ENCODE measurements around the gene PHGDH.
"Not testable (repeated sequence)": the region's sequence is repeated elsewhere in the genome, so short reads cannot be mapped to it uniquely, and the experiment has no call there.

PHGDH gene

DNA sequence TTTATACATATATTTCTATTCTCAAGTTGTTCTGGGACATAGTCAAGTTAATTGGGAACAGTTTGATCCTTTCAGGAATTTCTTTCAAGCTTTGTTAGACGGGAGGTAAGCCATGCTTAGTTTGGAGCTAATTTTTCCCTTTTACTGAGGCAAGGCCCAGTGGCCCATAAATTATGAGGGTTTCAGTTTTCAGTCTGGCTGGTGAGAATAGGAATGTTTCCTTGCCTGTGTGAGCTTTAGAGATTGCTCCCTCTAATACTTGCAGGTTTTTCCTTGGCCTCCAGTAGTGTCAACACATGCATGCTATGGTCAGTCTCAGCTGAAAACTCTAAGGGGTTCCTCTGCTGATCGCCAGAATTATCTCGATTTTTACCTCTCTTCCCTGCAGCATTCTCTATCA lies 14.1 kb upstream of the PHGDH start:
- DNase-seq (ENCODE audit: low read depth in 2 of 2, low spot score in 1 of 2) = no peak

DNA sequence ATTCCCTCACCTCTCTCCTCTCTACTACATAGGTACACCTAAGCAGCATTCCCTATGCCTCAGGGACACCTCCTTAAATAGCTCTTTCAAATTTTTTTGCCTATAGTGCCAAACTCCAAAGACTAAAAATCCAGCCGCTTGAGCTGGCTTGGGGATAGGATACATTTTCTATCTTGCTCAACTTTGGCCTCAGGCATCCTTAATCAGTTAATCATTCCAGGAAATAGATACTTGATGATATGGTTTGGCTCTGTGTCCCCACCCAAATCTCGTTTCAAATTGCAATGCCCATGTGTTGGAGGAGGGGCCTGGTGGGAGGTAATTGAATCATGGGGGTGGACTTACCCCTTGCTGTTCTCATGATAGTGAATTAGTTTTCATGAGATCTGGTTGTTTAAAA lies 11.4 kb upstream of the PHGDH start:
- DNase-seq (ENCODE audit: low read depth in 2 of 2, low spot score in 1 of 2) = no peak

DNA sequence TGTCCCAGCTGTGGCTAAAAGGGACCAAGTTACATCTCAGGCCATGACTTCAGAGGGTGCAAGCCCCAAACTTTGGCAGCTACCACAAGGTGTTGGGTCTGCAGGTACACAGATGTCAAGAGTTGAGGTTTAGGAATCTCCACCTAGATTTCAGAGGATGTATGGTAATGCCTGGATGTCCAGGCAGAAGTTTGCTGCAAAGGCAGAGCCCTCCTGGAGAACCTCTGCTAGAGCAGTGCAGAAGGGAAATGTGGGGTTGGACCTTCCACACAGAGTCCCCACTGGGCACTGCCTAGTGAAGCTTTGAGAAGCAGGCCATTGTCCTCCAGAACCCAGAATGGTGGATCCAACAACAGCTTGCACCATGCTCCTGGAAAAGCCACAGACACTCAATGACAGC lies 10.1 kb upstream of the PHGDH start:
- no peak for DNase-seq (ENCODE audit: low read depth in 2 of 2, low spot score in 1 of 2)

GRCh38 chr1:119702384-119702783 lies 9.3 kb upstream of the PHGDH start:
- no peak for DNase-seq (ENCODE audit: low read depth in 2 of 2, low spot score in 1 of 2)

GRCh38 chr1:119703666-119704450 lies 7.9 kb upstream of the PHGDH start:
- DNase-seq (ENCODE audit: low read depth in 2 of 2, low spot score in 1 of 2) = no peak

- DNase-seq (ENCODE audit: low read depth in 2 of 2, low spot score in 1 of 2) = not testable (repeated sequence)
These were observed 5.1 kb upstream of the PHGDH start for GRCh38 chr1:119706599-119706998.

DNA sequence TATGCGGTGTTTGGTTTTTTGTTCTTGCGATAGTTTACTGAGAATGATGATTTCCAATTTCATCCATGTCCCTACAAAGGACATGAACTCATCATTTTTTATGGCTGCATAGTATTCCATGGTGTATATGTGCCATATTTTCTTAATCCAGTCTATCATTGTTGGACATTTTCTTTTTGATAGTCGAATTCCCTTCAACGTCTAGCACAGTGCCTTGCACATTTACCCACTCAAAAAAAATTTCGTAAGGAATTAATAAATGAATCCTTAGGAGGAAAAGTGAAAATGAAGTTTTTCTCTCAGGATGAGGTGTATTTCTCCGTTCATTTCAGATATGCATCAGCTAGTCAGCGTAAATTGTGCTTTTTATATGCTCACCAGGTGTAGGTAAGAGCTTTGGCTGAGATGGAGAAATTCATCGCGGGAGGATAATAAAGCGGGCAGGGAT lies 354 bp upstream of the PHGDH start:
- DNase-seq (ENCODE audit: low read depth in 2 of 2, low spot score in 1 of 2) = not testable (repeated sequence)

- peak in 1 of 2 donors; percentile 30 for DNase-seq (ENCODE audit: low read depth in 2 of 2, low spot score in 1 of 2)
These were observed 756 bp downstream of the PHGDH start for GRCh38 chr1:119712342-119713038.

DNA sequence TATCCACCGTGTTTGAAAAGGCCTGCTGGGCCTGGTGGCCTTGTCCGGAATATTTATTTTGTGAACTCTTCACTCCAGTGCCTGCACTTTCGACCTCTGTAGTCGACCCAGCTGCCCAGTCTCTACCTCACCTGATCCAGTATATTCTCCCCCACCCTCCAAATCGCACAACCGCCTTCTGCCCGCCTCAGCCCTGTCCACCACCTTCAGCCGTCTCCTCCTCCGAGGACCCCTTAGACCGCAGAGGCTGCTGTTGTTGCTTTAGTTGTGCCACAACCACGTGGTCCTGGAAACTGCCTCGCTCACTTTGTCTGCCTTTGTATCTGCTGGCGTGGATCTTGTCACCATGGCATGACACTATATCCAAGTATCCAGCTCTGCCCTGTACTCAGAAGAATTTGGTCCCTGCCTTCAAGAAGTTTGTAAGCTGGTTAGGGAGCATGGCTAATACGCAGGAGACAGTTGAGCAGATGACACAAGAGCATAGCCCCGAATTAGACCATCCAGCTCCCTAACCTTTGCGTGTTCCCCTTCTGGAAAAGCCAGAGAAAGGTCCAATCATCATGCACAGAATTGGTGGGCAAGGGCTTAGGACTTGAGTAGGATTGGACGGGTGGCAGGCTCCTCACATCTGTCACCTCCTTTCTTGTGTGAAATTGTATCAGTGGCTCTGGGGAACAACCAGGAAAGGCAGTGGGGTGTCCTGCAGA lies 1.5 kb downstream of the PHGDH start:
- DNase-seq (ENCODE audit: low read depth in 2 of 2, low spot score in 1 of 2) = no peak

GRCh38 chr1:119713749-119714456 lies 2.2 kb downstream of the PHGDH start:
- no peak for DNase-seq (ENCODE audit: low read depth in 2 of 2, low spot score in 1 of 2)

DNA sequence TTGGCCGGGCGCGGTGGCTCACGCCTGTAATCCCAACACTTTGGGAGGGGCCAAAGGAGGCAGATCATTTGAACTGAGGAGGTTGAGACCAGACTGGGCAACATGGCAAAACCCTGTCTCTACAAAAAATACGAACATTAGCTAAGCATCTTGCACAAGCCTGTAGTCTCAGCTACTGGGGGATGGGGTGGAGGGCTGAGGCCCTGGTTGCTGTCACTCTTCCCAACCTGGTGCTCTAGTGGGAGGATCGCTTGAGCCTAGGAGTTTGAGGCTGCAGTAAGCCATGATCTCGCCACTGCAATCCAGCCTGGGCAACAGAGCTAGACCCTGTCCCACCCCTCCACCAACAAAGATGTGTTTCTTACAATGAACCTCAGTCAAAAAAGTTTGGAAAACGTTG lies 2.8 kb downstream of the PHGDH start:
- DNase-seq (ENCODE audit: low read depth in 2 of 2, low spot score in 1 of 2) = no peak

- DNase-seq (ENCODE audit: low read depth in 2 of 2, low spot score in 1 of 2) = no peak
These were observed 3.8 kb downstream of the PHGDH start for GRCh38 chr1:119715542-119715941.

DNA sequence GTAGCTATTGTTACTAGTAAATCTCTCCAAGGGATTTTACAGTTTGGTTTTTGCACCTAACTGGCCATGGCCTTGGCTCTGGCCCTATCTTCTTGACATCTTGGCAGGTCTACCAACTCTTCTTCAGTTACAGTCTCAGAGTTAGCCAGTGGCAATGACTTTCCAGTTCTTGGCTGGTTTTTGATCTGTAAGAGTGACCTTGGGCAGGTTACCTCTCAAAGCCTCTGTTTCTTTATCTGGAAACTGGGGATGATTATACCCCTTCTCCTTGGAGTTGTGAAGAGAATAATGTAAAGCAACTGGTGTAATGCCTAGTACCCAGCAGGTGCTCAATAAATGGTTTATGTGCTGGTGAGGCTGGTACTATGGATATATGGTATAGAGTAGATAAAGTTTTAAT lies 6.7 kb downstream of the PHGDH start:
- no peak for DNase-seq (ENCODE audit: low read depth in 2 of 2, low spot score in 1 of 2)

DNA sequence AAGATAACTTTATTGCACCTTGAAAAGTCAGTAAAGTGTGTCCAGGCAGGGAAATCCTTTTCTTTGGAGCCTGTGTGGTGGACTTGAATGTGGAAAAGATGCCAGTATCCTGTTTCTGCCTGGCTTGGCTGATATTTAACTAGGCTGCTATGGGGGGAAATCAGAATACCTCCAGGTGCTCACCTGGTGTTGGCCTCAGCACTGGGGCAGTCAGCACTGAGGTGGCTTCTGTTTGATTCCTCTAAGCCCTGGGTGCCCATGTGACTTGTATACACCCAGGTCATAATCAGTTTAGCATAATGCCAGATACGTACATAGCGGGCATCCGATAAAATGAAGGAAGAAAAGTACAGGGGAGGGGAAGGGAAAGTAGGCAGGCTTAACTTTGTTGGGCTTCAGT lies 7.2 kb downstream of the PHGDH start:
- DNase-seq (ENCODE audit: low read depth in 2 of 2, low spot score in 1 of 2) = no peak

GRCh38 chr1:119720866-119721440 lies 9.2 kb downstream of the PHGDH start:
- DNase-seq (ENCODE audit: low read depth in 2 of 2, low spot score in 1 of 2) = no peak

GRCh38 chr1:119721896-119722295 lies 10.2 kb downstream of the PHGDH start:
- DNase-seq (ENCODE audit: low read depth in 2 of 2, low spot score in 1 of 2) = no peak

DNA sequence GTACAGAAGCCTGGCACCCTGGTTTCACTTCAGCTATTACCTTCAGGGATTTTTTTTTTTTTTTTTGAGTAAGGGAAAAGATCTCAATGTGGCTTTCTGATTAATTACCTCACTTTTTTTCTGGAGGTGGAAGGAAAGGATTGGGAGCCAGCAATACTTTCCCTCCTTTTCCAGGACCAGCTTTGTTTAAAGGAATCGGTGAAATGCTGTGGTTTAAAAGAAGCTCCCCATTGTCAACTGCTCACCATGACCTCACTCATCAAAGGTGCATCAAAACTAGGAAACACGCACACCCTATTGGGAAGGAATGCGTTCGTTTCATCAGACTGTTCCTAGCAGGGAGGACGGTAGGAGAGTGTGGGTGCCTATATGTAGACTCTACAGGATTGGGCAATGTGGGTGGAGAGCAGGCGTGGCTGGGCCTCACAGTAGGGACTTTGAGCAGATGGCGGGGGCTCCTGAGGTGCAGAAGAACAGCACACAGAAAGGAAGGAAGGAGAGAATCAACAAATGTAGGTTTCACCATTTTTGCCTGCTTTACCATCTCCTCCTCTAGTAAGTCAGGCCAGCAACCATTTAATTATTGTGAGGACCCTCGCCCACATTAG lies 13.0 kb downstream of the PHGDH start:
- DNase-seq (ENCODE audit: low read depth in 2 of 2, low spot score in 1 of 2) = no peak

DNA sequence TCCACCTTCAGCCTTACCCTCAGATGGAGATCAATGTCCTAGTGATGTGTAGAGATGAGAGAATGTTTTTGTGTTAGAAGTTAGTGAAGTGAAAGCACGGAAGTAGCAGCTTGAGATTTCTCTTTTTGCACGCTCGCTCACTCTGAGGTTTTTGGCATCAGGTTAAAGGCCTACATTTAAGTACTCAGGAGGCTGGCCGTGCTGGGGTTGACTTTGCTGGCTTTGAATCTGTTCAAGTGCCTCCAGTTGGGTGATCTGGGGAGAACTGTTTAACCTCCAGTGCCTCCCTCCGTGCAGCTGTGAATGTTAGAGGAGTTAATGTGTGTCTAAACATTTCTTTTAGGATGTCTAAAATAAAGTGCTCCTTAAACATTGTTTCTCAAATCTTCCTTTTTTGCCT lies 13.9 kb downstream of the PHGDH start:
- no peak for DNase-seq (ENCODE audit: low read depth in 2 of 2, low spot score in 1 of 2)

- no peak for DNase-seq (ENCODE audit: low read depth in 2 of 2, low spot score in 1 of 2)
These were observed 16.3 kb downstream of the PHGDH start for GRCh38 chr1:119727991-119728390.

- no peak for DNase-seq (ENCODE audit: low read depth in 2 of 2, low spot score in 1 of 2)
These were observed 17.3 kb downstream of the PHGDH start for GRCh38 chr1:119729044-119729443.

GRCh38 chr1:119731060-119731459 lies 19.3 kb downstream of the PHGDH start:
- DNase-seq (ENCODE audit: low read depth in 2 of 2, low spot score in 1 of 2) = no peak
